BJ (cell line): ENCODE results near the gene ARVCF. TPM values are rescaled to one million over a fixed set of nuclear protein-coding genes. Genes with fewer than 3 reads are reported as not detected.

Experiments
- CTCF ChIA-PET: fragments of 350-600 bp; formaldehyde crosslinking; extraction: SDS; loops from one replicate; lab custom pipeline; 2021; ENCODE audit warnings: antibody characterized with exemption, inconsistent platforms; lab: Yijun Ruan, JAX
- POLR2A ChIA-PET: fragments of 300-600 bp; sonication (Branson Sonifier 250); formaldehyde crosslinking; extraction: SDS; loops from one replicate; lab custom pipeline; 2021; ENCODE audit warnings: antibody characterized with exemption; lab: Charles Lee
- DNase-seq: peaks from one replicate; pipeline ENCODE4 v3.0.0-alpha.2; 2011; ENCODE audit warnings: low read depth
- H3K27me3 ChIP-seq: 2 replicates; pipeline ENCODE4 v1.6.0; 2011; ENCODE audit warnings: low read length; ENCODE audit not compliant: control insufficient read depth, insufficient read depth
- H3K36me3 ChIP-seq: 2 replicates; pipeline ENCODE4 v1.5.1; 2011; ENCODE audit warnings: low read length; ENCODE audit not compliant: control insufficient read depth, insufficient read depth
- H3K4me3 ChIP-seq: 2 replicates; pipeline ENCODE4 v1.5.1; 2011; ENCODE audit warnings: low read depth, mild to moderate bottlenecking, control low read depth, low read length
- CTCF ChIP-seq: IDR thresholded peaks from 2 replicates; pipeline ENCODE4 v1.5.1; 2011; ENCODE audit warnings: low read depth, mild to moderate bottlenecking, control low read depth, inconsistent platforms, low read length, moderate library complexity; ENCODE audit not compliant: insufficient read depth
- polyA plus RNA-seq: library from polyadenylated mRNA; depleted of rRNA; stranded (reverse); fragments of >200 nt; gene quantifications from 2 replicates; pipeline ENCODE4 v1.2.3, GENCODE V29; 2011

ARVCF gene
- polyA plus RNA-seq, 1 experiment, result 3.8 TPM

- no peak overlapping the region for H3K4me3 ChIP-seq
- no peak for TF ChIP-seq CTCF
- H3K27me3 ChIP-seq, result no peaks in the 10 kb centered on the region; the same call in 1 of the 2 replicates
- DNase-seq, result no peak
- CTCF ChIA-PET, result interaction anchor here (0.7 kb wide), 1 partner anchor 17 kb away, joined by 3 read pairs; no protein-coding TSS in a partner anchor
- POLR2A ChIA-PET, result no interaction called here
- no peaks in the 10 kb centered on the region for H3K36me3 ChIP-seq
Observed at GRCh38 chr22:20000246-20001081, 16.2 kb downstream of the ARVCF start.

- POLR2A ChIA-PET, result no interaction called here
- no peak for TF ChIP-seq CTCF
- no peaks in the 10 kb centered on the region; the same call in 1 of the 2 replicates for H3K27me3 ChIP-seq
- H3K4me3 ChIP-seq, result no peak overlapping the region
- CTCF ChIA-PET, result interaction anchor here (0.9 kb wide), 1 partner anchor 14 kb away, joined by 4 read pairs; no protein-coding TSS in a partner anchor
- no peaks in the 10 kb centered on the region for H3K36me3 ChIP-seq
- DNase-seq, result no peak
Observed at GRCh38 chr22:19998991-19999820, 17.4 kb downstream of the ARVCF start.

GRCh38 chr22:19998232-19998951, 18.2 kb downstream of the ARVCF start:
- ChIA-PET CTCF (interaction anchor here (0.9 kb wide), 1 partner anchor 15 kb away, joined by 4 read pairs; no protein-coding TSS in a partner anchor), POLR2A (no interaction called here)
- TF ChIP-seq CTCF, result no peak
- no peak overlapping the region for H3K4me3 ChIP-seq
- H3K27me3 ChIP-seq, result no peaks in the 10 kb centered on the region; the same call in 1 of the 2 replicates
- DNase-seq, result no peak
- no peaks in the 10 kb centered on the region for H3K36me3 ChIP-seq

- Histone ChIP-seq H3K4me3 (no peak overlapping the region), H3K27me3 (no peaks in the 10 kb centered on the region; the same call in 1 of the 2 replicates), H3K36me3 (no peaks in the 10 kb centered on the region)
- ChIA-PET CTCF (interaction anchor here (0.9 kb wide), 1 partner anchor 16 kb away, joined by 4 read pairs; no protein-coding TSS in a partner anchor), POLR2A (no interaction called here)
- no peak for TF ChIP-seq CTCF
- DNase-seq, result no peak
Observed at GRCh38 chr22:19997561-19998231, 18.9 kb downstream of the ARVCF start.
